GM18909 (cell line): ENCODE data around the gene LRP1B.

Experiments used
- ATAC-seq: cut with Tn5 transposase; IDR thresholded peaks from one replicate; pipeline ENCODE4 v1.9.1; 2021; ENCODE audit warnings: mild to moderate bottlenecking; ENCODE audit not compliant: unreplicated experiment, poor library complexity

The LRP1B gene

GRCh38 chr2:140273408-140273807, 1857.4 kb downstream of the LRP1B start:
- ATAC-seq, result no peak

GRCh38 chr2:140270224-140270623, 1860.6 kb downstream of the LRP1B start:
- no peak for ATAC-seq

GRCh38 chr2:140269000-140269399, 1861.8 kb downstream of the LRP1B start:
- ATAC-seq, result no peak

GRCh38 chr2:140262908-140263307, 1867.9 kb downstream of the LRP1B start:
- no peak for ATAC-seq

GRCh38 chr2:140257692-140258300, 1873.0 kb downstream of the LRP1B start:
- no peak for ATAC-seq

- no peak for ATAC-seq
Measured at GRCh38 chr2:140256080-140256479, 1874.7 kb downstream of the LRP1B start.

- no peak for ATAC-seq
Measured at GRCh38 chr2:140249821-140250220, 1881.0 kb downstream of the LRP1B start.

- no peak for ATAC-seq
Measured at GRCh38 chr2:140248623-140249022, 1882.2 kb downstream of the LRP1B start.

- ATAC-seq, result no peak
Measured at GRCh38 chr2:140247451-140248195, 1883.2 kb downstream of the LRP1B start.

GRCh38 chr2:140246957-140247356, 1883.9 kb downstream of the LRP1B start:
- no peak for ATAC-seq

GRCh38 chr2:140246058-140246457, 1884.8 kb downstream of the LRP1B start:
- ATAC-seq, result no peak

- ATAC-seq, result no peak
Measured at GRCh38 chr2:140242889-140243288, 1887.9 kb downstream of the LRP1B start.

- ATAC-seq, result no peak
Measured at GRCh38 chr2:140234116-140234515, 1896.7 kb downstream of the LRP1B start.

GRCh38 chr2:140210963-140211362, 1919.9 kb downstream of the LRP1B start:
- ATAC-seq, result no peak

GRCh38 chr2:140205093-140205492, 1925.7 kb downstream of the LRP1B start:
- ATAC-seq, result no peak

GRCh38 chr2:140203347-140203746, 1927.5 kb downstream of the LRP1B start:
- ATAC-seq, result no peak

GRCh38 chr2:140201572-140201971, 1929.2 kb downstream of the LRP1B start:
- ATAC-seq, result no peak

- no peak for ATAC-seq
Measured at GRCh38 chr2:140200764-140201163, 1930.1 kb downstream of the LRP1B start.

GRCh38 chr2:140200307-140200706, 1930.5 kb downstream of the LRP1B start:
- no peak for ATAC-seq

GRCh38 chr2:140199312-140199711, 1931.5 kb downstream of the LRP1B start:
- no peak for ATAC-seq

GRCh38 chr2:140187086-140187485, 1943.7 kb downstream of the LRP1B start:
- no peak for ATAC-seq

- ATAC-seq, result no peak
Measured at GRCh38 chr2:140186313-140186712, 1944.5 kb downstream of the LRP1B start.
